ENCODE measurements around the gene MCC.

DNA sequence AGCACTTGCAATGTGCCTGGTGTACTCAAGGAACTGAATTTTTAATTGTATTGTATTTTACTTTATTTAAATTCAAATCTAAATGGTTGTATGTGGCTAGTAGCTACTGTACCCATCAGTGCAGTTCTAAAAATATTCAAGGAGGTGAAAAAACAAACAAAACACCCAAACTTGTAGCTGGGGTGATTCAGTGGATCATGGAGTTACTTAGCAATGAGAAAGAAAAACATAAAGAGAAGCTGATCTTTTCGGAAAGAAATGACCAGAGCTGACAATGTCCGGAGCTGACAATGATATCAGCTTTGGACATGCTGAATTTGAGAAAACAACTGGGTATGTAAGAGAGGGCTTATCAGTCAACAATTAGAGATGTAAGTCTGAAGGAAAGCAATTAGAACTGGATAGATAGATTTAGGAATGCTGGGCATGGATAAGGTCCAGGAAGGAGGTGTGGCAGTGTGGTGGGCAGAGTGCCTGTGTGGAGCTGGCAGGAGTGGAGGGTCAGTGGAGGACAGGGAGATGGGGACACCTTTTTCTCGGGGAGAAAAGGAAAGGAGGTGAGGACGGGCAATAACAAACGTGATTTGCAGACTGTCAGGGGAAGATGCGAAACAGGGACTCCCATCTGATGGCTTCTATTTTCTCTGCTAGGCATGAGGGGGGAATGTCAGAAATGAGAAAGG, 398.5 kb downstream of the MCC start:
- TF ChIP-seq CTCF (IDR thresholded peaks at IDR 0.05; ENCODE audit: insufficient read depth, low read length, poor library complexity, severe bottlenecking): no peak
- no peak for TF ChIP-seq EZH2phosphoT487 (conservative IDR thresholded peaks at IDR 0.05; ENCODE audit: low read length)
